GM18505 (cell line): Measurements from ENCODE around the gene ARPIN.
A peak's percentile ranks its signal among the peaks of the same experiment; 100 is the strongest.
"Not testable (repeated sequence)": the region's sequence is repeated elsewhere in the genome, so short reads cannot be mapped to it uniquely, and the experiment has no call there.

Experiments used
- ATAC-seq: cut with Tn5 transposase; IDR thresholded peaks from one replicate; pipeline ENCODE4 v1.9.1; 2021; ENCODE audit not compliant: unreplicated experiment
- POLR2A ChIP-seq: IDR thresholded peaks from 4 replicates; pipeline ENCODE4 v1.6.1; 2011; ENCODE audit warnings: borderline replicate concordance; ENCODE audit not compliant: insufficient read depth, insufficient read length; ENCODE audit errors: extremely low read depth

Gene ARPIN

GRCh38 chr15:89877083-89877425, 35.7 kb downstream of the ARPIN start:
- no peak for ATAC-seq
- TF ChIP-seq POLR2A, result no peak

- TF ChIP-seq POLR2A, result no peak
- ATAC-seq, result no peak
Observed at GRCh38 chr15:89876396-89877082, 36.2 kb downstream of the ARPIN start.

- no peak for ATAC-seq
- TF ChIP-seq POLR2A, result no peak
Observed at GRCh38 chr15:89875741-89876140, 37.0 kb downstream of the ARPIN start.

GRCh38 chr15:89874926-89875564, 37.7 kb downstream of the ARPIN start:
- peak; percentile 73 for ATAC-seq
- no peak for TF ChIP-seq POLR2A

GRCh38 chr15:89870688-89871288, 42.0 kb downstream of the ARPIN start:
- ATAC-seq, result no peak
- TF ChIP-seq POLR2A, result no peak

GRCh38 chr15:89870006-89870405, 42.7 kb downstream of the ARPIN start:
- ATAC-seq, result no peak
- no peak for TF ChIP-seq POLR2A

GRCh38 chr15:89869490-89869889, 43.3 kb downstream of the ARPIN start:
- ATAC-seq, result not testable (repeated sequence)

- ATAC-seq, result no peak
- TF ChIP-seq POLR2A, result no peak
Observed at GRCh38 chr15:89864958-89865739, 47.6 kb downstream of the ARPIN start.

- no peak for ATAC-seq
- no peak for TF ChIP-seq POLR2A
Observed at GRCh38 chr15:89863918-89864317, 48.8 kb downstream of the ARPIN start.

GRCh38 chr15:89860891-89861290, 51.9 kb downstream of the ARPIN start:
- no peak for ATAC-seq
- TF ChIP-seq POLR2A, result no peak

- TF ChIP-seq POLR2A, result no peak
- no peak for ATAC-seq
Observed at GRCh38 chr15:89860431-89860830, 52.3 kb downstream of the ARPIN start.

- no peak for ATAC-seq
- no peak for TF ChIP-seq POLR2A
Observed at GRCh38 chr15:89858661-89859458, 53.9 kb downstream of the ARPIN start.

- TF ChIP-seq POLR2A, result no peak
- ATAC-seq, result no peak
Observed at GRCh38 chr15:89857673-89858072, 55.1 kb downstream of the ARPIN start.
